Measurements from ENCODE around the gene GFY. TPM values are rescaled to one million over a fixed set of nuclear protein-coding genes. Genes with fewer than 3 reads are reported as not detected.
A peak's percentile ranks its signal among the peaks of the same experiment; 100 is the strongest.

GFY gene
- total RNA-seq, 4 donors from 2014 or later = not detected

- ATAC-seq = no peak
- no peaks in the 10 kb centered on the region for H3K27me3 ChIP-seq
- WGBS, 2 donors (ENCODE audit: low coverage in 1 of 2) = 100% methylated on average over 2 of the region's 3 CpGs; no CpG with 5 or more reads in 1 of the 2 donors
- TF ChIP-seq POLR2AphosphoS5 (IDR thresholded peaks at IDR 0.05) (no peak), EP300 (IDR thresholded peaks at IDR 0.05) (no peak), CTCF (IDR thresholded peaks at IDR 0.05) (no peak), POLR2A (IDR thresholded peaks at IDR 0.05) (no peak)
- no peak overlapping the region for H3K27ac ChIP-seq
- no peaks in the 10 kb centered on the region for H3K9me3 ChIP-seq
- peaks cover 0 to 81% of the 10 kb centered on the region in 2 donors for H3K36me3 ChIP-seq
- H3K4me3 ChIP-seq = no peak overlapping the region
- peaks cover 0 to 16% (median 13%) of the 10 kb centered on the region in 3 donors for H3K4me1 ChIP-seq
These were observed 40.2 kb downstream of the GFY start for GRCh38 chr19:49465371-49465770.

- no peak for TF ChIP-seq POLR2AphosphoS5 (IDR thresholded peaks at IDR 0.05)
- TF ChIP-seq EP300 (IDR thresholded peaks at IDR 0.05) = no peak
- TF ChIP-seq POLR2A (IDR thresholded peaks at IDR 0.05) = no peak
- TF ChIP-seq CTCF (IDR thresholded peaks at IDR 0.05) = no peak
- Histone ChIP-seq H3K4me1 (peaks cover 0 to 20% (median 13%) of the 10 kb centered on the region in 3 donors), H3K36me3 (peaks cover 0 to 65% of the 10 kb centered on the region in 2 donors), H3K4me3 (no peak overlapping the region), H3K27me3 (no peaks in the 10 kb centered on the region), H3K27ac (peak overlapping the region in 3 of 4 donors; percentile 65 to 82 (median 79)), H3K9me3 (no peaks in the 10 kb centered on the region)
- 93 to 100% methylated on average over 4 to 6 of the region's 19 CpGs for WGBS, 2 donors (ENCODE audit: low coverage in 1 of 2)
- ATAC-seq = no peak
These were observed 43.0 kb downstream of the GFY start for GRCh38 chr19:49468199-49468598.

- Histone ChIP-seq H3K4me3 (no peak overlapping the region), H3K9me3 (no peaks in the 10 kb centered on the region), H3K27ac (peak overlapping the region in 3 of 4 donors; percentile 65 to 82 (median 79)), H3K36me3 (peaks cover 0 to 62% of the 10 kb centered on the region in 2 donors), H3K27me3 (no peaks in the 10 kb centered on the region), H3K4me1 (peaks cover 0 to 27% (median 20%) of the 10 kb centered on the region in 3 donors)
- peak; percentile 93 for ATAC-seq
- no peak for TF ChIP-seq POLR2A (IDR thresholded peaks at IDR 0.05)
- no peak for TF ChIP-seq CTCF (IDR thresholded peaks at IDR 0.05)
- WGBS, 2 donors (ENCODE audit: low coverage in 1 of 2) = 43 to 52% methylated on average over 7 of the region's 15 CpGs
These were observed 43.7 kb downstream of the GFY start for GRCh38 chr19:49468746-49469447.

- H3K4me3 ChIP-seq = no peak overlapping the region
- WGBS, 2 donors (ENCODE audit: low coverage in 1 of 2) = 72 to 95% methylated on average over 8 to 13 of the region's 25 CpGs
- no peaks in the 10 kb centered on the region for H3K9me3 ChIP-seq
- no peaks in the 10 kb centered on the region for H3K27me3 ChIP-seq
- TF ChIP-seq POLR2AphosphoS5 (IDR thresholded peaks at IDR 0.05) (no peak), CTCF (IDR thresholded peaks at IDR 0.05) (no peak), POLR2A (IDR thresholded peaks at IDR 0.05) (no peak), EP300 (IDR thresholded peaks at IDR 0.05) (no peak)
- ATAC-seq = no peak
- H3K36me3 ChIP-seq = peaks cover 0 to 51% of the 10 kb centered on the region in 2 donors
- peak overlapping the region in 3 of 4 donors; percentile 61 to 73 (median 66) for H3K27ac ChIP-seq
- H3K4me1 ChIP-seq = peaks cover 0 to 35% (median 20%) of the 10 kb centered on the region in 3 donors
These were observed 44.8 kb downstream of the GFY start for GRCh38 chr19:49469828-49470614.
